ENCODE measurements around the gene MGRN1.

- TF ChIP-seq POLR2AphosphoS5 (IDR thresholded peaks at IDR 0.05) (no peak), POLR2A (IDR thresholded peaks at IDR 0.05) (no peak), EP300 (IDR thresholded peaks at IDR 0.05) (no peak)
- TF ChIP-seq, protein P1, sequence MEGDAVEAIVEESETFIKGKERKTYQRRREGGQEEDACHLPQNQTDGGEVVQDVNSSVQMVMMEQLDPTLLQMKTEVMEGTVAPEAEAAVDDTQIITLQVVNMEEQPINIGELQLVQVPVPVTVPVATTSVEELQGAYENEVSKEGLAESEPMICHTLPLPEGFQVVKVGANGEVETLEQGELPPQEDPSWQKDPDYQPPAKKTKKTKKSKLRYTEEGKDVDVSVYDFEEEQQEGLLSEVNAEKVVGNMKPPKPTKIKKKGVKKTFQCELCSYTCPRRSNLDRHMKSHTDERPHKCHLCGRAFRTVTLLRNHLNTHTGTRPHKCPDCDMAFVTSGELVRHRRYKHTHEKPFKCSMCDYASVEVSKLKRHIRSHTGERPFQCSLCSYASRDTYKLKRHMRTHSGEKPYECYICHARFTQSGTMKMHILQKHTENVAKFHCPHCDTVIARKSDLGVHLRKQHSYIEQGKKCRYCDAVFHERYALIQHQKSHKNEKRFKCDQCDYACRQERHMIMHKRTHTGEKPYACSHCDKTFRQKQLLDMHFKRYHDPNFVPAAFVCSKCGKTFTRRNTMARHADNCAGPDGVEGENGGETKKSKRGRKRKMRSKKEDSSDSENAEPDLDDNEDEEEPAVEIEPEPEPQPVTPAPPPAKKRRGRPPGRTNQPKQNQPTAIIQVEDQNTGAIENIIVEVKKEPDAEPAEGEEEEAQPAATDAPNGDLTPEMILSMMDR (IDR thresholded peaks at IDR 0.05), result no peak
Measured at GRCh38 chr16:4691666-4692412, 67.2 kb downstream of the MGRN1 start.
